Right lobe of liver (tissue), 4 donors: Measurements from ENCODE around the gene USH1G.

Source experiments
- CTCF ChIP-seq, 4 donors: fragments of 200-600 bp in 3 of 4; fragments of 450-650 bp in 1 of 4; IDR thresholded peaks; one replicate each; pipeline versions ENCODE4 v1.5.1 to v1.8.0; 2016 to 2022; ENCODE audit warnings: antibody characterized with exemption in 4 of 4, mild to moderate bottlenecking in 2 of 4
- POLR2A ChIP-seq: fragments of 450-650 bp; IDR thresholded peaks from one replicate; pipeline ENCODE4 v1.6.1; 2017; ENCODE audit warnings: antibody characterized with exemption, mild to moderate bottlenecking
- donor health status: DM: no; HTN: no; CAD: no.
- donor health status: DM: no; HTN: no; CAD: no.
- donor health status: DM: no; HTN: yes; CAD: no.

GRCh38 chr17:74923538-74924249 is 639 bp upstream of the USH1G start:
- TF ChIP-seq CTCF (IDR thresholded peaks at IDR 0.05) (peak; percentile 59 to 88 (median 82)), POLR2A (no peak)
